A673 (cell line): ENCODE data around the gene PRKCH.

Experiments used
- CTCF ChIP-seq: fragments of 300-800, 200-600 bp; sonication (generic); conservative IDR thresholded peaks from 2 replicates; pipeline ENCODE4 v1.5.1; 2017; ENCODE audit warnings: low read depth, mild to moderate bottlenecking, antibody characterized with exemption, low read length, moderate library complexity, mixed read lengths
- EZH2 ChIP-seq: fragments of 200-600 bp; sonication (generic); IDR thresholded peaks from 2 replicates; pipeline ENCODE4 v1.6.1; 2017; ENCODE audit warnings: borderline replicate concordance, low read depth, mild to moderate bottlenecking, mixed read lengths, antibody characterized with exemption, low read length; ENCODE audit not compliant: poor library complexity, severe bottlenecking

GRCh38 chr14:61325166-61325565, 3.8 kb downstream of the PRKCH start:
- TF ChIP-seq CTCF (no peak), EZH2 (no peak)
